ENCODE data around the gene OR5M3. TPM values are rescaled to one million over a fixed set of nuclear protein-coding genes. Genes with fewer than 3 reads are reported as not detected.

Gene OR5M3
- total RNA-seq: not detected

DNA sequence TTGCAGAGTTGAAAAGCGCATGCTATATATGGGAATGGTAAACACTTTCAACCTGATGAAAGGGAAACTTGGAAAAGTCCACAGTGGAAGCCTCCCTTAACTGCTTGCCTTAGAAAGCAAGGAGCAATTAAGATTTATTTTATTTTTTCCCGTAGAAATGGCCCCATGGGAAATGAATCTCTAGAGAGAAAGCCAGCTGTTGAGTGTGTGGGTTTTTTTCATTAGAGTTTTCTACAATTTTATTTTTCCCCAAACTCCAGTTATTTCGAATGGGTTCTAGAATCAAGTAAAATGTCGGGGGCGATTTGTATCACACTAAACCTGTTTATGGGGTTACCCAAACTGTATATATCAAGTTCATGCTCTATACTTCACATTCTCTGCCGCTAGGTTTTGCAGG is at the start of gene OR5M3:
Gene OR5M3, minus strand, starts transcription at position 101 of the 400 bp plus-strand sequence. CDS start 2,855 bp downstream, outside the sequence.
- TF ChIP-seq, protein P1, sequence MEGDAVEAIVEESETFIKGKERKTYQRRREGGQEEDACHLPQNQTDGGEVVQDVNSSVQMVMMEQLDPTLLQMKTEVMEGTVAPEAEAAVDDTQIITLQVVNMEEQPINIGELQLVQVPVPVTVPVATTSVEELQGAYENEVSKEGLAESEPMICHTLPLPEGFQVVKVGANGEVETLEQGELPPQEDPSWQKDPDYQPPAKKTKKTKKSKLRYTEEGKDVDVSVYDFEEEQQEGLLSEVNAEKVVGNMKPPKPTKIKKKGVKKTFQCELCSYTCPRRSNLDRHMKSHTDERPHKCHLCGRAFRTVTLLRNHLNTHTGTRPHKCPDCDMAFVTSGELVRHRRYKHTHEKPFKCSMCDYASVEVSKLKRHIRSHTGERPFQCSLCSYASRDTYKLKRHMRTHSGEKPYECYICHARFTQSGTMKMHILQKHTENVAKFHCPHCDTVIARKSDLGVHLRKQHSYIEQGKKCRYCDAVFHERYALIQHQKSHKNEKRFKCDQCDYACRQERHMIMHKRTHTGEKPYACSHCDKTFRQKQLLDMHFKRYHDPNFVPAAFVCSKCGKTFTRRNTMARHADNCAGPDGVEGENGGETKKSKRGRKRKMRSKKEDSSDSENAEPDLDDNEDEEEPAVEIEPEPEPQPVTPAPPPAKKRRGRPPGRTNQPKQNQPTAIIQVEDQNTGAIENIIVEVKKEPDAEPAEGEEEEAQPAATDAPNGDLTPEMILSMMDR (IDR thresholded peaks at IDR 0.05): no peak
- no peak for ATAC-seq (ENCODE audit: low FRiP score)

DNA sequence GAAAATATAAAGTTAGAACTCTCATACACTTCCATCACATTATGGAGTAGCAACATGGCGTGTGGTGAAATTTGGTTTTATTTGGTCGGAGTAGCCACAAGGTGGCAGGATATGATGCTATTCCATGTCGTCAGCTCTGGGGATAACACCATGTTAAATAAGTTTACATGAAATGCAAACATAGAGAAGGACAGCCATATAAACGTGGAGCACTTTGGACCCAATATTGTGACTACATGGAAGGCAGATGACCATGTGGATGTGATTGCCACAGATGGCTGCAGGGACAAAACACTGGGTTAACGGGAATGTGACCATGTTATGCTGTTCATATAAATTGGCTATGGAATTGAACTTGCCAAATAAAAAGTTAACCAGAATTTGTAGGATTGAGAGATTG is 48.9 kb upstream of the OR5M3 start:
- TF ChIP-seq, protein P1 (IDR thresholded peaks at IDR 0.05): no peak
- DNase-seq (ENCODE audit: low spot score): no peak

More for the DNA sequence above, at the start of gene OR5M3:
- DNase-seq (ENCODE audit: low spot score): no peak

DNA sequence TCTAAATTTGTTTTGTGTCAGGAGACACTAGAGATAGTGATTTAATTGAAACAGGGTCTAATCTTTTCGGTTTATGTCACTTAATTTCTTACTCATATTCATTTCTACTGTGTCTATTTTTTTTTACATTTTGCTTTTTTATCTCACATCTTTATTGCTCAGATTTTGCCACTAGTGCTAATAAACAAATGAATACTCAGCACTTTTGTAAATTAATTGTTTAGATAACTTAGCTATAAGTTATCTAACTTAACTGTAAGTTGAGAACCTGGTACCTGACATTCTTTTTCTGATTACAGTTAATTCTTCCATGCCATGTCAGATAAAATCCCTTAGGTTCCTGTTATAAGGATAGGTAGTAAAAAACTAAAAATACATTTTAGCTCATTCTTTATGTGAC is 40.1 kb upstream of the OR5M3 start:
- no peak for ATAC-seq (ENCODE audit: low FRiP score)
- no peak for DNase-seq (ENCODE audit: low spot score)
- TF ChIP-seq, protein P1 (IDR thresholded peaks at IDR 0.05): no peak

More for the DNA sequence above, 48.9 kb upstream of the OR5M3 start:
- ATAC-seq (ENCODE audit: low FRiP score): no peak

GRCh38 chr11:56509439-56509838 is 36.3 kb upstream of the OR5M3 start:
- TF ChIP-seq, protein P1 (IDR thresholded peaks at IDR 0.05): no peak
- ATAC-seq (ENCODE audit: low FRiP score): no peak
- no peak for DNase-seq (ENCODE audit: low spot score)

- ATAC-seq (ENCODE audit: low FRiP score) (no peak), DNase-seq (ENCODE audit: low spot score) (no peak)
- TF ChIP-seq, protein P1 (IDR thresholded peaks at IDR 0.05): no peak
Observed at GRCh38 chr11:56497010-56497409, 23.9 kb upstream of the OR5M3 start.

GRCh38 chr11:56495117-56495516 is 22.0 kb upstream of the OR5M3 start:
- TF ChIP-seq, protein P1 (IDR thresholded peaks at IDR 0.05): no peak
- DNase-seq (ENCODE audit: low spot score) (no peak), ATAC-seq (ENCODE audit: low FRiP score) (no peak)

- no peak for DNase-seq (ENCODE audit: low spot score)
- ATAC-seq (ENCODE audit: low FRiP score): no peak
- TF ChIP-seq, protein P1 (IDR thresholded peaks at IDR 0.05): no peak
Observed at GRCh38 chr11:56491270-56491669, 18.1 kb upstream of the OR5M3 start, which contains the start of gene OR5M8. TSS of gene OR5M8 (minus strand) at chr11:56491370. CDS start at chr11:56491370, 0 bp downstream.

Measured in omental fat pad (tissue), 4 donors.